ENCODE measurements around the gene FSTL4. TPM values are rescaled to one million over a fixed set of nuclear protein-coding genes. Genes with fewer than 3 reads are reported as not detected.

Gene FSTL4
- total and polyA plus RNA-seq, 2 of the 13 experiments (the other 11 are each of a cell fraction or from before 2014, with no cell fraction given), result 2.1 to 3.0 TPM

- ATAC-seq (peak; percentile 53), FAIRE-seq (no peak)
- TF ChIP-seq ZNF503 (CRISPR knock-in tag; IDR thresholded peaks at IDR 0.05) (no peak), SALL2 (CRISPR knock-in tag; IDR thresholded peaks at IDR 0.05) (no peak), HNRNPK (IDR thresholded peaks at IDR 0.05; ENCODE audit: low read depth, low read length, poor library complexity, severe bottlenecking) (no peak), THAP9 (CRISPR knock-in tag; IDR thresholded peaks at IDR 0.05; ENCODE audit: borderline replicate concordance) (no peak), TSC22D2 (CRISPR knock-in tag; IDR thresholded peaks at IDR 0.05; ENCODE audit: borderline replicate concordance) (no peak), NR2F6 (IDR thresholded peaks at IDR 0.05) (0 out of 2 replicates have a peak, but pooled peaks have one; percentile 0), NR2F6 (CRISPR knock-in tag; IDR thresholded peaks at IDR 0.05) (no peak), ZSCAN12 (CRISPR knock-in tag; IDR thresholded peaks at IDR 0.05) (no peak), HNF4A (CRISPR knock-in tag; IDR thresholded peaks at IDR 0.05) (no peak), SRY (CRISPR knock-in tag; IDR thresholded peaks at IDR 0.05) (no peak), SOX6 (IDR thresholded peaks at IDR 0.05) (no peak), SOX6 (CRISPR knock-in tag; IDR thresholded peaks at IDR 0.05) (no peak), KAT8 (CRISPR knock-in tag; IDR thresholded peaks at IDR 0.05) (no peak), ZNF83 (CRISPR knock-in tag; IDR thresholded peaks at IDR 0.05; ENCODE audit: borderline replicate concordance) (0 out of 2 replicates have a peak, but pooled peaks have one; percentile 36), GATAD2A (CRISPR knock-in tag; IDR thresholded peaks at IDR 0.05) (no peak), ZNF44 (CRISPR knock-in tag; IDR thresholded peaks at IDR 0.05) (no peak)
- TF ChIP-seq, protein P1, sequence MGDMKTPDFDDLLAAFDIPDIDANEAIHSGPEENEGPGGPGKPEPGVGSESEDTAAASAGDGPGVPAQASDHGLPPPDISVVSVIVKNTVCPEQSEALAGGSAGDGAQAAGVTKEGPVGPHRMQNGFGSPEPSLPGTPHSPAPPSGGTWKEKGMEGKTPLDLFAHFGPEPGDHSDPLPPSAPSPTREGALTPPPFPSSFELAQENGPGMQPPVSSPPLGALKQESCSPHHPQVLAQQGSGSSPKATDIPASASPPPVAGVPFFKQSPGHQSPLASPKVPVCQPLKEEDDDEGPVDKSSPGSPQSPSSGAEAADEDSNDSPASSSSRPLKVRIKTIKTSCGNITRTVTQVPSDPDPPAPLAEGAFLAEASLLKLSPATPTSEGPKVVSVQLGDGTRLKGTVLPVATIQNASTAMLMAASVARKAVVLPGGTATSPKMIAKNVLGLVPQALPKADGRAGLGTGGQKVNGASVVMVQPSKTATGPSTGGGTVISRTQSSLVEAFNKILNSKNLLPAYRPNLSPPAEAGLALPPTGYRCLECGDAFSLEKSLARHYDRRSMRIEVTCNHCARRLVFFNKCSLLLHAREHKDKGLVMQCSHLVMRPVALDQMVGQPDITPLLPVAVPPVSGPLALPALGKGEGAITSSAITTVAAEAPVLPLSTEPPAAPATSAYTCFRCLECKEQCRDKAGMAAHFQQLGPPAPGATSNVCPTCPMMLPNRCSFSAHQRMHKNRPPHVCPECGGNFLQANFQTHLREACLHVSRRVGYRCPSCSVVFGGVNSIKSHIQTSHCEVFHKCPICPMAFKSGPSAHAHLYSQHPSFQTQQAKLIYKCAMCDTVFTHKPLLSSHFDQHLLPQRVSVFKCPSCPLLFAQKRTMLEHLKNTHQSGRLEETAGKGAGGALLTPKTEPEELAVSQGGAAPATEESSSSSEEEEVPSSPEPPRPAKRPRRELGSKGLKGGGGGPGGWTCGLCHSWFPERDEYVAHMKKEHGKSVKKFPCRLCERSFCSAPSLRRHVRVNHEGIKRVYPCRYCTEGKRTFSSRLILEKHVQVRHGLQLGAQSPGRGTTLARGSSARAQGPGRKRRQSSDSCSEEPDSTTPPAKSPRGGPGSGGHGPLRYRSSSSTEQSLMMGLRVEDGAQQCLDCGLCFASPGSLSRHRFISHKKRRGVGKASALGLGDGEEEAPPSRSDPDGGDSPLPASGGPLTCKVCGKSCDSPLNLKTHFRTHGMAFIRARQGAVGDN (CRISPR knock-in tag; IDR thresholded peaks at IDR 0.05), result peak; percentile 31; the same call in 1 of the 2 replicates
- TF ChIP-seq, protein P2, sequence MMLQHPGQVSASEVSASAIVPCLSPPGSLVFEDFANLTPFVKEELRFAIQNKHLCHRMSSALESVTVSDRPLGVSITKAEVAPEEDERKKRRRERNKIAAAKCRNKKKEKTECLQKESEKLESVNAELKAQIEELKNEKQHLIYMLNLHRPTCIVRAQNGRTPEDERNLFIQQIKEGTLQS (CRISPR knock-in tag; IDR thresholded peaks at IDR 0.05), result no peak
Measured at GRCh38 chr5:133266527-133266878, 345.8 kb downstream of the FSTL4 start.

More at GRCh38 chr5:133266527-133266878, 345.8 kb downstream of the FSTL4 start:
- Histone ChIP-seq H3K4me2 (ENCODE audit: low read depth, low read length) (peak overlapping the region; percentile 81), H3K27ac (ENCODE audit: extremely low read length, insufficient read depth, low read length) (no peak overlapping the region), H3K36me3 (replicated peaks in 1 of 2; ENCODE audit: control insufficient read depth in 1 of 2, insufficient read depth in 2 of 2, low read length in 2 of 2) (no peaks in the 10 kb centered on the region), H4K20me1 (ENCODE audit: insufficient read depth, low read length) (no peaks in the 10 kb centered on the region), H3K9me3 (ENCODE audit: low read length) (no peaks in the 10 kb centered on the region), H3K4me1 (ENCODE audit: insufficient read depth, low read length) (peaks cover 27% of the 10 kb centered on the region), H3K9ac (ENCODE audit: insufficient read depth, low read depth, low read length) (peak overlapping the region; percentile 47), H2AFZ (ENCODE audit: low read length) (peak overlapping the region; percentile 30), H3K79me2 (ENCODE audit: insufficient read depth, low read length) (no peaks in the 10 kb centered on the region), H3K4me3 (replicated peaks in 1 of 3; ENCODE audit: insufficient read depth in 1 of 3, low read depth in 2 of 3, low read length in 3 of 3) (peak overlapping the region; percentile 16 to 45 (median 28); a peak in 5 of 6 replicates), H3K27me3 (ENCODE audit: control insufficient read depth in 1 of 2, insufficient read depth in 2 of 2, low read length in 2 of 2) (peaks cover 1 to 24% of the 10 kb centered on the region in 2 experiments; a peak in 2 of 5 replicates)
- BruUV-seq (replicated peaks), result no TSS peak
- DNase-seq (ENCODE audit: low spot score), result no peak
- in situ Hi-C loops (cut with HindIII; ENCODE audit: extremely low pct_ligation_motif_present, low pct_unique_long_range_greater_than_20kb) (no loop called here), intact Hi-C loops (cut with micrococcal nuclease; ENCODE audit: unreplicated experiment) (loop anchor here (5.0 kb wide), 1 partner anchor 154 kb away; no protein-coding TSS in a partner anchor)
- 29% methylated on average over 1 of the region's 2 CpGs for WGBS (ENCODE audit: low lambda C conversion rate)
- CTCF ChIA-PET (ENCODE audit: low intra/inter-chr PET ratio, low total read pairs), result no interaction called here
- POLR2A ChIA-PET, result interaction anchor here (1.5 kb wide), 1 partner anchor 15 kb away, joined by 7 read pairs; no protein-coding TSS in a partner anchor

All from HepG2 (cell line).